B cell (primary cell): ENCODE results near the gene ARID3A. TPM values are rescaled to one million over a fixed set of nuclear protein-coding genes. Genes with fewer than 3 reads are reported as not detected.

Source experiments
- ATAC-seq: fragments of 200-7000 bp; cut with Tn5 transposase; one replicate; pipeline ENCODE4 v1.10.0; 2021; ENCODE audit warnings: low read depth, mild to moderate bottlenecking, moderate number of reproducible peaks, moderate library complexity
- CTCF ChIA-PET: fragments of 350-600 bp; sonication (Branson Sonifier 250); formaldehyde crosslinking; loops from one replicate; lab custom pipeline; 2021; ENCODE audit warnings: antibody characterized with exemption, inconsistent platforms; lab: Charles Lee
- POLR2A ChIA-PET: fragments of 350-600 bp; sonication (Branson Sonifier 250); formaldehyde crosslinking; loops from one replicate; lab custom pipeline; 2021; ENCODE audit warnings: antibody characterized with exemption; lab: Charles Lee
- DNase-seq: peaks from one replicate; pipeline ENCODE4 v3.0.0; 2013
- H2AFZ ChIP-seq: 2 replicates; pipeline ENCODE4 v1.6.1; 2012; ENCODE audit warnings: mild to moderate bottlenecking, low read depth, low read length; ENCODE audit not compliant: insufficient read depth, poor library complexity, severe bottlenecking
- H3K27ac ChIP-seq, 2 donors: 1 replicate in 1 of 2; 2 replicates in 1 of 2; pipeline ENCODE4 v1.5.1; 2012 to 2013; ENCODE audit warnings: low read length in 2 of 2, mild to moderate bottlenecking in 2 of 2, moderate library complexity in 1 of 2
- H3K27me3 ChIP-seq, 4 experiments: fragments of 200-600 bp in 1 of 4; sonication (generic) in 1 of 4; replicated peaks in 1 of 4; 1 replicate in 2 of 4; 2 replicates in 2 of 4; pipeline versions ENCODE4 v1.6.1 to v1.7.0; 2013 to 2016; ENCODE audit warnings: low read length in 3 of 4, mild to moderate bottlenecking in 2 of 4, mixed read lengths in 1 of 4, moderate library complexity in 1 of 4; ENCODE audit not compliant: insufficient read depth in 4 of 4, control insufficient read depth in 3 of 4; ENCODE audit errors: control extremely low read depth in 1 of 4
- H3K36me3 ChIP-seq, 2 experiments: replicated peaks in 1 of 2; 1 replicate in 1 of 2; 2 replicates in 1 of 2; pipeline versions ENCODE4 v1.6.1 to v1.7.1; 2013; ENCODE audit warnings: low read length in 1 of 2; ENCODE audit not compliant: insufficient read depth in 2 of 2, control insufficient read depth in 1 of 2; ENCODE audit errors: control extremely low read depth in 1 of 2, extremely low read depth in 1 of 2
- H3K4me1 ChIP-seq, 2 donors: fragments of 200-600 bp in 1 of 2; sonication (generic) in 1 of 2; 1 replicate in 1 of 2; 2 replicates in 1 of 2; pipeline versions ENCODE4 v1.5.1 to v1.6.1; 2013 to 2017; ENCODE audit warnings: low read length in 2 of 2; ENCODE audit not compliant: control insufficient read depth in 2 of 2, insufficient read depth in 2 of 2
- H3K4me2 ChIP-seq: replicated peaks from 2 replicates; pipeline ENCODE3; 2012; ENCODE audit warnings: mild to moderate bottlenecking, low read depth, low read length; ENCODE audit not compliant: poor library complexity, severe bottlenecking
- H3K4me3 ChIP-seq, 5 experiments: fragments of 200-600 bp in 1 of 5; sonication (generic) in 1 of 5; 1 replicate in 3 of 5; 2 replicates in 2 of 5; pipeline versions ENCODE4 v1.5.1 to v1.7.0; 2011 to 2016; ENCODE audit warnings: low read length in 4 of 5, mild to moderate bottlenecking in 4 of 5, low read depth in 2 of 5, control low read depth in 1 of 5, moderate library complexity in 1 of 5; ENCODE audit not compliant: insufficient read depth in 1 of 5; ENCODE audit errors: control extremely low read depth in 1 of 5, extremely low read depth in 1 of 5
- H3K79me2 ChIP-seq: fragments of 200-600 bp; sonication (generic); one replicate; pipeline ENCODE4 v1.6.0; 2016; ENCODE audit warnings: low read length; ENCODE audit not compliant: control insufficient read depth, insufficient read depth
- H3K9ac ChIP-seq: fragments of 200-600 bp; sonication (generic); 2 replicates; pipeline ENCODE4 v1.6.1; 2017; ENCODE audit warnings: mild to moderate bottlenecking, low read length, moderate library complexity
- H3K9me3 ChIP-seq, 3 donors: one replicate each; pipeline versions ENCODE4 v1.6.1 to v1.7.1; 2013; ENCODE audit warnings: low read length in 2 of 3; ENCODE audit not compliant: control insufficient read depth in 2 of 3, insufficient read depth in 1 of 3; ENCODE audit errors: control extremely low read depth in 1 of 3
- H4K20me1 ChIP-seq: 2 replicates; pipeline ENCODE4 v1.6.0; 2012; ENCODE audit warnings: mild to moderate bottlenecking, low read length; ENCODE audit not compliant: insufficient read depth, control insufficient read depth, poor library complexity, severe bottlenecking
- H3K27ac Mint-ChIP-seq: one replicate; pipeline ENCODE4 v1.8.0; 2021; ENCODE audit warnings: mixed read lengths
- H3K27me3 Mint-ChIP-seq: one replicate; pipeline ENCODE4 v1.8.0; 2021; ENCODE audit warnings: mixed read lengths
- H3K4me1 Mint-ChIP-seq: one replicate; pipeline ENCODE4 v1.8.0; 2021; ENCODE audit warnings: mixed read lengths
- H3K4me3 Mint-ChIP-seq: one replicate; pipeline ENCODE4 v1.8.0; 2021; ENCODE audit warnings: mixed read lengths
- H3K9me3 Mint-ChIP-seq: one replicate; pipeline ENCODE4 v1.8.0; 2022; ENCODE audit warnings: mixed read lengths; ENCODE audit not compliant: insufficient read depth
- EZH2 ChIP-seq: IDR thresholded peaks from 2 replicates; pipeline ENCODE4 v1.6.1; 2012; ENCODE audit warnings: borderline replicate concordance, low read depth, mild to moderate bottlenecking, moderate library complexity, low read length; ENCODE audit not compliant: insufficient read depth, poor library complexity, severe bottlenecking
- WGBS: methylation state at CpG from one replicate; pipeline ENCODE4 v1.1.5; 2013; ENCODE audit warnings: missing lambda C conversion rate; ENCODE audit not compliant: insufficient coverage; 5-methylcytosine and 5-hydroxymethylcytosine counted together
- intact Hi-C: fragments of 100-400 bp; cut with micrococcal nuclease; formaldehyde crosslinking; loops from one replicate; pipeline ENCODE4 v1.10.0; 2022
- polyA plus RNA-seq: library from polyadenylated mRNA; depleted of rRNA; stranded (reverse); fragments of >200 nt; gene quantifications from 2 replicates; pipeline ENCODE4 v1.2.3, GENCODE V29; 2012
- total RNA-seq, 2 donors: library from RNA; stranded (reverse); fragments of 120-200 nt in 1 of 2; gene quantifications; 1 replicate in 1 of 2; 2 replicates in 1 of 2; pipeline versions ENCODE4 v1.2.3 to v1.2.4, GENCODE V29; 2013 to 2022
- TF ChIP-seq, protein P1 (sequence below): fragments of 200-600 bp; IDR thresholded peaks from one replicate; pipeline ENCODE4 v1.8.0; 2022; ENCODE audit warnings: antibody characterized with exemption, mild to moderate bottlenecking

ARID3A gene
- total and polyA plus RNA-seq, 2 donors (not counting 1 experiment from before 2014, with no cell fraction given): 22.9 to 60.5 TPM

DNA sequence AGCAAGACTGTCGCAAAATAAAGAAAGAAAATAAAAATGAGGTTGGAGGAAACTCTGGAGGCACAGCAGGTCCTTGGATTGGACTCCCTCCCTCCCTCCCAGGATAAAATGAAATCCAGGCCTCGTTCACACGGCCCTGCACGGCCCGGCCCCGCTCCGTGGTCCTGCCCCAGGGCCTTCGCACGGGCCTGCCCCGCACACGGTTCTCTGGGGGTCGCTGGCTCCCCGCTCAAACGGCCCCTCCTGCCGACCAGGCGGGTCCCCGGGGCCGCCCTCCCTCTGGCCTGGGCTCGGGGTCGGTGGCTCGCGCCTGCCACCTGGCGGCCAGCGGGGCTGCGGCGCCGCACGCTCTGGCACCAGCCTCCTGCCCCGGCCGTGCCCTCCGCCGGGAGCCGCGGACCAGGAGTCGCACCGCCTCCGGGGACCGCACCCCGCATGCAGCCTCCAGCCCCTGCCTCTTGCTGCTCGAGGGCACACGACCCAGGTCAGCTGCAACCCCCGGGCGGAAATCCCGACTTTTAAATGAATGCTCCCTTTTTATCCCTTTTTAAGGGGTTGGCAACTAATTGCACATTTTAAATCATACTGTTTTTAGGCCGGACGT lies 56.8 kb downstream of the ARID3A start:
- H3K27ac ChIP-seq: no peak overlapping the region
- H3K79me2 ChIP-seq: peaks cover 17% of the 10 kb centered on the region
- H3K9ac ChIP-seq: peak overlapping the region; percentile 23
- Mint-ChIP-seq H3K4me3 (peak overlapping the region; percentile 16), H3K9me3 (no peaks in the 10 kb centered on the region), H3K27ac (peak overlapping the region; percentile 20), H3K4me1 (peaks cover 16% of the 10 kb centered on the region), H3K27me3 (no peaks in the 10 kb centered on the region)
- no peaks in the 10 kb centered on the region for H4K20me1 ChIP-seq
- H3K27me3 ChIP-seq: no peaks in the 10 kb centered on the region
- peak overlapping the region; percentile 80 for H3K4me2 ChIP-seq
- peak overlapping the region in 2 of 5 experiments; percentile 10 to 36 for H3K4me3 ChIP-seq
- CTCF ChIA-PET: interaction anchor here (1.1 to 5.3 kb wide), 11 partner anchors 8 to 128 kb away, joined by 3 to 143 read pairs (median 5); partner anchors contain the start of gene CFD
- peaks cover 19 to 27% of the 10 kb centered on the region in 2 donors for H3K4me1 ChIP-seq
- WGBS: under 1% methylated on average over 43 of the region's 46 CpGs
- H3K9me3 ChIP-seq: no peaks in the 10 kb centered on the region
- peaks cover 0 to 6% of the 10 kb centered on the region in 2 experiments for H3K36me3 ChIP-seq
- H2AFZ ChIP-seq: peak overlapping the region; percentile 65
- ATAC-seq (peak; percentile 73), DNase-seq (peak; percentile 86)
- intact Hi-C loops: loop anchor here (1.0 to 2.0 kb wide), 2 partner anchors 61 to 120 kb away; no protein-coding TSS in a partner anchor
- TF ChIP-seq, protein P1, sequence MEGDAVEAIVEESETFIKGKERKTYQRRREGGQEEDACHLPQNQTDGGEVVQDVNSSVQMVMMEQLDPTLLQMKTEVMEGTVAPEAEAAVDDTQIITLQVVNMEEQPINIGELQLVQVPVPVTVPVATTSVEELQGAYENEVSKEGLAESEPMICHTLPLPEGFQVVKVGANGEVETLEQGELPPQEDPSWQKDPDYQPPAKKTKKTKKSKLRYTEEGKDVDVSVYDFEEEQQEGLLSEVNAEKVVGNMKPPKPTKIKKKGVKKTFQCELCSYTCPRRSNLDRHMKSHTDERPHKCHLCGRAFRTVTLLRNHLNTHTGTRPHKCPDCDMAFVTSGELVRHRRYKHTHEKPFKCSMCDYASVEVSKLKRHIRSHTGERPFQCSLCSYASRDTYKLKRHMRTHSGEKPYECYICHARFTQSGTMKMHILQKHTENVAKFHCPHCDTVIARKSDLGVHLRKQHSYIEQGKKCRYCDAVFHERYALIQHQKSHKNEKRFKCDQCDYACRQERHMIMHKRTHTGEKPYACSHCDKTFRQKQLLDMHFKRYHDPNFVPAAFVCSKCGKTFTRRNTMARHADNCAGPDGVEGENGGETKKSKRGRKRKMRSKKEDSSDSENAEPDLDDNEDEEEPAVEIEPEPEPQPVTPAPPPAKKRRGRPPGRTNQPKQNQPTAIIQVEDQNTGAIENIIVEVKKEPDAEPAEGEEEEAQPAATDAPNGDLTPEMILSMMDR: peak; percentile 93
- TF ChIP-seq EZH2: no peak
- POLR2A ChIA-PET: interaction anchor here (0.9 to 2.1 kb wide), 3 partner anchors 58 to 122 kb away, joined by 4 to 10 read pairs (median 5); no protein-coding TSS in a partner anchor
